Psoas muscle (tissue), 8 donors: ENCODE results near the gene NPIPA7. TPM values are rescaled to one million over a fixed set of nuclear protein-coding genes. Genes with fewer than 3 reads are reported as not detected.
"Not testable (repeated sequence)": the region's sequence is repeated elsewhere in the genome, so short reads cannot be mapped to it uniquely, and the experiment has no call there.

Experiments used
- ATAC-seq, 4 donors: fragments of 200-7000 bp; cut with Tn5 transposase; one replicate each; pipeline ENCODE4 v1.9.1; 2020; ENCODE audit warnings: moderate library complexity in 3 of 4, mild to moderate bottlenecking in 2 of 4
- DNase-seq, 2 donors: peaks; one replicate each; pipeline ENCODE4 v3.0.0-alpha.2; 2020
- H3K27ac ChIP-seq: fragments of 200-600 bp; one replicate; pipeline ENCODE4 v1.8.0; 2022
- H3K27me3 ChIP-seq, 3 donors: fragments of 200-600 bp in 1 of 3; one replicate each; pipeline versions ENCODE4 v1.6.1 to v1.8.0; 2013 to 2022; ENCODE audit warnings: low read length in 2 of 3, mild to moderate bottlenecking in 2 of 3, moderate library complexity in 1 of 3; ENCODE audit not compliant: insufficient read depth in 3 of 3
- H3K36me3 ChIP-seq, 2 donors: fragments of 200-600 bp in 1 of 2; one replicate each; pipeline versions ENCODE4 v1.6.1 to v1.8.0; 2013 to 2022; ENCODE audit warnings: low read depth in 1 of 2, mild to moderate bottlenecking in 1 of 2, moderate library complexity in 1 of 2; ENCODE audit not compliant: insufficient read depth in 1 of 2
- H3K4me1 ChIP-seq: fragments of 200-600 bp; one replicate; pipeline ENCODE4 v1.8.0; 2022
- H3K4me3 ChIP-seq: fragments of 200-600 bp; one replicate; pipeline ENCODE4 v1.8.0; 2022; ENCODE audit warnings: mild to moderate bottlenecking
- H3K9me3 ChIP-seq: fragments of 200-600 bp; one replicate; pipeline ENCODE4 v1.8.0; 2022
- WGBS, 3 donors: extraction: QIAGEN DNeasy Blood & Tissue Kit; methylation state at CpG; one replicate each; pipeline versions ENCODE4 v1.1.6 to v1.1.7; 2013; 5-methylcytosine and 5-hydroxymethylcytosine counted together
- intact Hi-C, 2 donors: fragments of 100-400 bp; cut with DNase I; formaldehyde crosslinking; loops; one replicate each; pipeline versions ENCODE4 v1.11.0 to v1.14.2; 2022
- long read RNA-seq, 2 donors: library from polyadenylated mRNA; unstranded; transcript quantifications; one replicate each; pipeline ENCODE4 v2.0.0, GENCODE V29; 2021
- polyA plus RNA-seq, 3 donors: library from polyadenylated mRNA; stranded (reverse); fragments of 200-250 nt; gene quantifications; one replicate each; pipeline ENCODE4 v1.2.3, GENCODE V29; 2013
- total RNA-seq, 4 donors: library from RNA; stranded (reverse); fragmentation: NEBNext Ultra II Directional in 2 of 4; extraction: Animal tissue kit (Norgen Biotek cat#: 25700) in 2 of 4; gene quantifications; one replicate each; pipeline versions ENCODE4 v1.2.1 to v1.2.4, GENCODE V29; 2021 to 2023
- donor health status: healthy with polysubstance abuse.
- donor health status: DM: no; HTN: no; CAD: no; lungs with moderate emphysema.
- donor health status: Bipolar disorder and iron deficiency.
- donor health status: healthy.
- donor health status: DM: yes; HTN: yes; CAD: no.
- donor health status: DM: no; HTN: no; CAD: no.
- donor health status: DM: no; HTN: no; CAD: no.
- donor health status: DM: yes; HTN: yes; CAD: no.

The NPIPA7 gene
- total RNA-seq (1 to 10 TPM in 3 of 4 donors, not detected in 1; 2.6 to 2.8 (median 2.6) TPM), polyA plus RNA-seq (10 to 100 TPM in 1 of 3 donors, 1 to 10 TPM in 2; 1.7 to 12.2 (median 4.8) TPM)
- long read RNA-seq, donor 1, result 0 reads
- long read RNA-seq, donor 2, partial matches to known transcripts, result 0 of 2 reads
- long read RNA-seq, donor 2, other reads (novel, unspliced or antisense), result 2 of 2 reads

DNA sequence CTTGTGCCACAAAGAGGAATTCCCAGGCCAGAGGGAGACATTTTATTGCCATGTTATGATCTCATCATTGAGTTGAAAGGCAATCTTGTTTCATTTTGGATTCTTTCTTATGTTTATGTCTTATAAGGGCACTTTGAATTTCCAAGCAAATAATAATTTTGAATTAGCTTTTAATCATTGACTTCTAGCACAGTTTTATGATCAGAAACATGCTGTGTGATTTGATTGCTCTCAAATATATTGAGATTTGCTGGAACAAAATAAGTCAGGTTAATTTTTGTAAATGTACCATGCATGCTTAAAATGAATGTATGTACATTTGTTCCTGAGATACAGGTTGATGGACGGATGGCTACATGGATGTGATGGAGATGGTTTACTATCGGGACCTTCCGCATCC is at the start of gene NPIPA7:
NPIPA7 (plus strand) TSS at position 301 of the 400 bp plus-strand sequence. CDS start 105 bp downstream, outside the sequence.
- H3K9me3 ChIP-seq, DNase-seq, H3K27ac ChIP-seq, H3K4me3 ChIP-seq, ATAC-seq, intact Hi-C loops, H3K36me3 ChIP-seq, H3K4me1 ChIP-seq, H3K27me3 ChIP-seq: not testable (repeated sequence)
- WGBS, 3 donors, result no CpG with 5 or more reads among the region's 3 CpGs

DNA sequence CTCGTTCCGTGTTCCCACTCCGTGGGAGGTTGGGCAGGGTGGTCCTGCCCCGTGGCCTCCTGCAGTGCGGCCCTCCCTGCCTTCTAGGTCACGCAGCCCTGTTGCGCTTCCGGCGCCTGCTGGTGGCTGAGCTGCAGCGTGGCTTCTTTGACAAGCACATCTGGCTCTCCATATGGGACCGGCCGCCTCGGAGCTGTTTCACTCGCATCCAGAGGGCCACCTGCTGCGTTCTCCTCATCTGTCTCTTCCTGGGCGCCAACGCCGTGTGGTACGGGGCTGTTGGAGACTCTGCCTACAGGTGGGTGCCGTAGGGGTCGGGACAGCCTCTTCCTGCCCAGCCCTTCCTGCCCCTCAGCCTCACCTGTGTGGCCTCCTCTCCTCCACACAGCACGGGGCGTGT is 47.5 kb upstream of the NPIPA7 start:
- ATAC-seq, H3K4me1 ChIP-seq, intact Hi-C loops, H3K36me3 ChIP-seq, H3K4me3 ChIP-seq, H3K9me3 ChIP-seq, H3K27me3 ChIP-seq, H3K27ac ChIP-seq: not testable (repeated sequence)
- DNase-seq, result peak; percentile 7 to 42
- 87 to 90% (median 87%) methylated on average over 7 to 12 of the region's 23 CpGs for WGBS, 3 donors

DNA sequence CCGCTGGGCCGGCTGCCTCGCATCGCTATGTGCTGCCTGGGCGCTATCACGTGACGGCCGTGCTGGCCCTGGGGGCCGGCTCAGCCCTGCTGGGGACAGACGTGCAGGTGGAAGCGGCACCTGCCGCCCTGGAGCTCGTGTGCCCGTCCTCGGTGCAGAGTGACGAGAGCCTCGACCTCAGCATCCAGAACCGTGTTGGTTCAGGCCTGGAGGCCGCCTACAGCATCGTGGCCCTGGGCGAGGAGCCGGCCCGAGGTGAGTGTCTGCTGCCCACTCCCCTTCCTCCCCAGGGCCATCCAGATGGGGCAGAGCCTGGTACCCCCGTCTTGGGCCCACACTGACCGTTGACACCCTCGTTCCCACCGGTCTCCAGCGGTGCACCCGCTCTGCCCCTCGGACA is 21.4 kb upstream of the NPIPA7 start:
- 69 to 81% (median 74%) methylated on average over 7 to 12 of the region's 30 CpGs for WGBS, 3 donors
- H3K4me3 ChIP-seq, H3K27me3 ChIP-seq, ATAC-seq, H3K36me3 ChIP-seq, H3K4me1 ChIP-seq, H3K9me3 ChIP-seq, H3K27ac ChIP-seq, intact Hi-C loops: not testable (repeated sequence)
- DNase-seq, result peak in 1 of 2 donors; percentile 14

DNA sequence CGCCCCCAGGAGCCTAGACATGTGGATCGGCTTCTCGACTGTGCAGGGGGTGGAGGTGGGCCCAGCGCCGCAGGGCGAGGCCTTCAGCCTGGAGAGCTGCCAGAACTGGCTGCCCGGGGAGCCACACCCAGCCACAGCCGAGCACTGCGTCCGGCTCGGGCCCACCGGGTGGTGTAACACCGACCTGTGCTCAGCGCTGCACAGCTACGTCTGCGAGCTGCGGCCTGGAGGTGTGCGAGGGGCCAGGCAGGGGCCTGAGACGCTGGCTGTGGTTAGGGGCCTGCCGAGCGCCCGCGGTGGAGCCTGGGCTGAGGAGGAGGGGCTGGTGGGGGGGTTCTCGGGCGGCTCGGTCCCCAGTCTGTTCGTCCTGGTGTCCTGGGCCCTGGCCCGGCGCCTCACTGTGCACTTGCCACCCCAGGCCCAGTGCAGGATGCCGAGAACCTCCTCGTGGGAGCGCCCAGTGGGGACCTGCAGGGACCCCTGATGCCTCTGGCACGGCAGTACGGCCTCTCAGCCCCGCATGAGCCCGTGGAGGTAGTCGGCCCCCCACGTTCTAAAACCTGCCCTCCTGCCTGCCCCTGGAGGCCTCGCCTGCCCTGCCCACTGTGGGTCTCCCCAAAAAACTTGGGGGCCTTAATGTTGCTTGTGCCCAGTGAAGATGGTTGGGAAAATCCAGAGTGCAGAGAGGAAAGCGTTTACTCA is 20.2 kb upstream of the NPIPA7 start:
- H3K27ac ChIP-seq, H3K4me1 ChIP-seq, H3K27me3 ChIP-seq, intact Hi-C loops, H3K4me3 ChIP-seq, H3K9me3 ChIP-seq, H3K36me3 ChIP-seq, ATAC-seq: not testable (repeated sequence)
- WGBS, 3 donors, result 68 to 75% methylated on average over 4 to 15 of the region's 40 CpGs; no CpG with 5 or more reads in 1 of the 3 donors
- peak in 1 of 2 donors; percentile 2 for DNase-seq

DNA sequence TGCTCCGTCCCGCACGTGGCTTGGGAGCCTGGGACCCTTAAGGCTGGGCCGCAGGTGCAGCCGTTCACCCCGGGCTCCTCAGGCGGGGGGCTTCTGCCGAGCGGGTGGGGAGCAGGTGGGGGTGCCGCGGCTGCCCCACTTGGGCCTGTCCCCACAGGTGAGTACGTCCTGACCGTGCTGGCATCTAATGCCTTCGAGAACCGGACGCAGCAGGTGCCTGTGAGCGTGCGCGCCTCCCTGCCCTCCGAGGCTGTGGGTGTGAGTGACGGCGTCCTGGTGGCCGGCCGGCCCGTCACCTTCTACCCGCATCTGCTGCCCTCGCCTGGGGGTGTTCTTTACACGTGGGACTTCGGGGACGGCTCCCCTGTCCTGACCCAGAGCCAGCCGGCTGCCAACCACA is 15.3 kb upstream of the NPIPA7 start:
- DNase-seq, result peak in 1 of 2 donors; percentile 23
- H3K27ac ChIP-seq, H3K9me3 ChIP-seq, H3K27me3 ChIP-seq, intact Hi-C loops, H3K4me1 ChIP-seq, H3K4me3 ChIP-seq, ATAC-seq, H3K36me3 ChIP-seq: not testable (repeated sequence)
- 84 to 89% methylated on average over 3 to 9 of the region's 31 CpGs; no CpG with 5 or more reads in 1 of the 3 donors for WGBS, 3 donors

DNA sequence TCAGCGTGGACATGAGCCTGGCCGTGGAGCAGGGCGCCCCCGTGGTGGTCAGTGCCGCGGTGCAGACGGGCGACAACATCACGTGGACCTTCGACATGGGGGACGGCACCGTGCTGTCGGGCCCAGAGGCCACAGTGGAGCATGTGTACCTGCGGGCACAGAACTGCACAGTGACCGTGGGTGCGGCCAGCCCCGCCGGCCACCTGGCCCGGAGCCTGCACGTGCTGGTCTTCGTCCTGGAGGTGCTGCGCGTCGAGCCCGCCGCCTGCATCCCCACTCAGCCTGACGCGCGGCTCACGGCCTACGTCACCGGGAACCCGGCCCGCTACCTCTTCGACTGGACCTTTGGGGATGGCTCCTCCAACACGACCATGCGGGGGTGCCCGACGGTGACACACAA is 14.8 kb upstream of the NPIPA7 start:
- peak in 1 of 4 donors; percentile 31 for ATAC-seq
- intact Hi-C loops, DNase-seq, H3K4me3 ChIP-seq, H3K27ac ChIP-seq, H3K9me3 ChIP-seq, H3K27me3 ChIP-seq, H3K4me1 ChIP-seq, H3K36me3 ChIP-seq: not testable (repeated sequence)
- no CpG with 5 or more reads among the region's 39 CpGs for WGBS, 3 donors

DNA sequence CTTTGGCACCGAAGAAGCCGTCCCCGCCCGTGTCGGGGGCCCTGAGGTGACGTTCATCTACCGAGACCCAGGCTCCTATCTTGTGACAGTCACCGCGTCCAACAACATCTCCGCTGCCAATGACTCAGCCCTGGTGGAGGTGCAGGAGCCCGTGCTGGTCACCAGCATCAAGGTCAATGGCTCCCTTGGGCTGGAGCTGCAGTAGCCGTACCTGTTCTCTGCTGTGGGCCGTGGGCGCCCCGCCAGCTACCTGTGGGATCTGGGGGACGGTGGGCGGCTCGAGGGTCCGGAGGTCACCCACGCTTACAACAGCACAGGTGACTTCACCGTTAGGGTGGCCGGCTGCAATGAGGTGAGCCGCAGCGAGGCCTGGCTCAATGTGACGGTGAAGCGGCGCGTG is 14.2 kb upstream of the NPIPA7 start:
- H3K27ac ChIP-seq, H3K27me3 ChIP-seq, intact Hi-C loops, H3K9me3 ChIP-seq, H3K36me3 ChIP-seq, H3K4me1 ChIP-seq, DNase-seq, H3K4me3 ChIP-seq: not testable (repeated sequence)
- ATAC-seq, result peak in 2 of 4 donors; percentile 19 to 46
- 90 to 100% methylated on average over 1 to 7 of the region's 28 CpGs; no CpG with 5 or more reads in 1 of the 3 donors for WGBS, 3 donors

DNA sequence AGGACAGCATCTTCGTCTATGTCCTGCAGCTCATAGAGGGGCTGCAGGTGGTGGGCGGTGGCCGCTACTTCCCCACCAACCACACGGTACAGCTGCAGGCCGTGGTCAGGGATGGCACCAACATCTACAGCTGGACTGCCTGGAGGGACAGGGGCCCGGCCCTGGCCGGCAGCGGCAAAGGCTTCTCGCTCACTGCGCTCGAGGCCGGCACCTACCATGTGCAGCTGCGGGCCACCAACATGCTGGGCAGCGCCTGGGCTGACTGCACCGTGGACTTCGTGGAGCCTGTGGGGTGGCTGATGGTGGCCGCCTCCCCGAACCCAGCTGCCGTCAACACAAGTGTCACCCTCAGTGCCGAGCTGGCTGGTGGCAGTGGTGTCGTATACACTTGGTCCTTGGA is 13.6 kb upstream of the NPIPA7 start:
- WGBS, 3 donors, result 85 to 89% (median 87%) methylated on average over 12 to 20 of the region's 21 CpGs

DNA sequence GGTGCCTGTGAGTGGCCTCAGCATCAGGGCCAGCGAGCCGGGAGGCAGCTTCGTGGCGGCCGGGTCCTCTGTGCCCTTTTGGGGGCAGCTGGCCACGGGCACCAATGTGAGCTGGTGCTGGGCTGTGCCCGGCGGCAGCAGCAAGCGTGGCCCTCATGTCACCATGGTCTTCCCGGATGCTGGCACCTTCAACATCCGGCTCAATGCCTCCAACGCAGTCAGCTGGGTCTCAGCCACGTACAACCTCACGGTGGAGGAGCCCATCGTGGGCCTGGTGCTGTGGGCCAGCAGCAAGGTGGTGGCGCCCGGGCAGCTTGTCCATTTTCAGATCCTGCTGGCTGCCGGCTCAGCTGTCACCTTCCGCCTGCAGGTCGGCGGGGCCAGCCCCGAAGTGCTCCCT is 13.1 kb upstream of the NPIPA7 start:
- intact Hi-C loops, result not testable (repeated sequence)

More for the DNA sequence above, 13.6 kb upstream of the NPIPA7 start:
- H3K36me3 ChIP-seq, H3K27ac ChIP-seq, H3K27me3 ChIP-seq, H3K4me1 ChIP-seq, H3K4me3 ChIP-seq, intact Hi-C loops, H3K9me3 ChIP-seq: not testable (repeated sequence)
- DNase-seq, result peak; percentile 3 to 28
- ATAC-seq, result peak in 2 of 4 donors; percentile 42 to 44

DNA sequence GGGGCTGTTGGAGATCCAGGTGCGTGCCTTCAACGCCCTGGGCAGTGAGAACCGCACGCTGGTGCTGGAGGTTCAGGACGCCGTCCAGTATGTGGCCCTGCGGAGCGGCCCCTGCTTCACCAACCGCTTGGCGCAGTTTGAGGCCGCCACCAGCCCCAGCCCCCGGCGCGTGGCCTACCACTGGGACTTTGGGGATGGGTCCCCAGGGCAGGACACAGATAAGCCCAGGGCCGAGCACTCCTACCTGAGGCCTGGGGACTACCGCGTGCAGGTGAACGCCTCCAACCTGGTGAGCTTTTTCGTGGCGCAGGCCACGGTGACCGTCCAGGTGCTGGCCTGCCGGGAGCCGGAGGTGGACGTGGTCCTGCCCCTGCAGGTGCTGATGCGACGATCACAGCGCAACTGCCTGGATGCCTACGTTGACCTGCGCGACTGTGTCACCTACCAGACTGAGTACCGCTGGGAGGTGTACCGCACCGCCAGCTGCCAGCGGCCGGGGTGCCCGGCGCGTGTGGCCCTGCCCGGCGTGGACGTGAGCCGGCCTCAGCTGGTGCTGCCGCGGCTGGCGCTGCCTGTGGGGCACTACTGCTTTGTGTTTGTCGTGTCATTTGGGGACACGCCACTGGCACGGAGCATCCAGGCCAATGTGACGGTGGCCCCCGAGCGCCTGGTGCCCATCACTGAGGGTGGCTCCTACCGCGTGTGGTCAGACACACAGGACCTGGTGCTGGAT is 12.2 kb upstream of the NPIPA7 start:
- H3K4me3 ChIP-seq, H3K36me3 ChIP-seq, H3K27me3 ChIP-seq, H3K9me3 ChIP-seq, H3K27ac ChIP-seq, intact Hi-C loops, H3K4me1 ChIP-seq: not testable (repeated sequence)
- DNase-seq, result peak; percentile 12 to 22
- peak; percentile 39 to 73 (median 60) for ATAC-seq
- 96 to 99% (median 99%) methylated on average over 10 to 32 of the region's 54 CpGs for WGBS, 3 donors

More for the DNA sequence above, 13.1 kb upstream of the NPIPA7 start:
- not testable (repeated sequence) for H3K27ac ChIP-seq, H3K27me3 ChIP-seq, H3K4me1 ChIP-seq, H3K4me3 ChIP-seq, H3K36me3 ChIP-seq, H3K9me3 ChIP-seq
- ATAC-seq (peak in 1 of 4 donors; percentile 21), DNase-seq (peak in 1 of 2 donors; percentile 11)
- WGBS, 3 donors, result 89 to 95% (median 94%) methylated on average over 3 to 7 of the region's 22 CpGs

DNA sequence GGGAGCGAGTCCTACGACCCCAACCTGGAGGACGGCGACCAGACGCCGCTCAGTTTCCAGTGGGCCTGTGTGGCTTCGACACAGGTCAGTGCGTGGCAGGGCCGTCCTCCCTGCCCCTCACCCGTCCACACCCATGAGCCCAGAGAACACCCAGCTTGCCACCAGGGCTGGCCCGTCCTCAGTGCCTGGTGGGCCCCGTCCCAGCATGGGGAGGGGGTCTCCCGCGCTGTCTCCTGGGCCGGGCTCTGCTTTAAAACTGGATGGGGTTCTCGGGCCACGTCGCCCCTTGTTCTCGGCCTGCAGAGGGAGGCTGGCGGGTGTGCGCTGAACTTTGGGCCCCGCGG is 11.7 kb upstream of the NPIPA7 start:
- H3K27ac ChIP-seq, H3K4me1 ChIP-seq, H3K9me3 ChIP-seq, DNase-seq, intact Hi-C loops, H3K36me3 ChIP-seq, H3K4me3 ChIP-seq, H3K27me3 ChIP-seq: not testable (repeated sequence)
- no CpG with 5 or more reads among the region's 23 CpGs for WGBS, 3 donors
- peak in 3 of 4 donors; percentile 16 to 34 (median 32) for ATAC-seq
